Measurements from ENCODE around the gene RPS25.
"Not testable (repeated sequence)": the region's sequence is repeated elsewhere in the genome, so short reads cannot be mapped to it uniquely, and the experiment has no call there.

Gene RPS25

DNA sequence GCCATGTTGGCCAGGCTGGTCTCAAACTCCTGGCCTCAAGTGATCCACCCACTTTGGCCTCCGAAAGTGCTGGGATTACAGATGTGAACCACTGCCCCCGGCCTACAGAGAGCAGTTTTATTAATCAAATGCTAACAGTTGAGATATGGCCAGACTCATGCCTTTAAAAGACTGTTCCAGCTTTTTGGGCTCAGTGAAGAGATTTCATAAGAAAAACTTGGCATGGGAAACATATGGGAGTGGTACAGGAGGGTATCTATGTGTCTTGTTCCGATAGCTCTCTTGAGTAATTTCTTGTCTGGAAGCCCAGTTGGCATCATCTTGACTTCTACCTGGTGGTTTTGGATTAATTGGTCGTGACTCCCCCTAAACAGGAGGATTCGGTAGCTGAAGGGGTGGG, 20.7 kb upstream of the RPS25 start:
- no peak for DNase-seq (ENCODE audit: low read depth)

DNA sequence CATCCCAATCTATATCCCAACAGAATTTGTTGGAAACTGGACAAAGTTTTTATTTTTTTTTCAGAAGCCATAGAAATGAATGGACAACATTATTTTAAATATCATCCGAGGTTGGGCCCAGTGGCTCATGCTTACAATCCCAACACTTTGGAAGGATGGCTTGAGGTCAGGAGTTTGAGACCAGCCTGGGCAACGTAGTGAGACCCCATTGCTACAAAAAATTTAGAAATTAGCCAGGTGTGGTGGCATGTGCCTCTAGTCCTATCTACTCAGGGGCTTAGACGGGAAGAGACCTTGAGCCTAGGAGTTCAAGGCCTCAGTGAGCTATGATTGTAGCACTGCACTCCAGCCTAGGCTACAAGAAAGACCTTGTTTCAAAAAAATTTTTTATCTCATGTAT, 16.7 kb upstream of the RPS25 start:
- DNase-seq (ENCODE audit: low read depth), result no peak

DNA sequence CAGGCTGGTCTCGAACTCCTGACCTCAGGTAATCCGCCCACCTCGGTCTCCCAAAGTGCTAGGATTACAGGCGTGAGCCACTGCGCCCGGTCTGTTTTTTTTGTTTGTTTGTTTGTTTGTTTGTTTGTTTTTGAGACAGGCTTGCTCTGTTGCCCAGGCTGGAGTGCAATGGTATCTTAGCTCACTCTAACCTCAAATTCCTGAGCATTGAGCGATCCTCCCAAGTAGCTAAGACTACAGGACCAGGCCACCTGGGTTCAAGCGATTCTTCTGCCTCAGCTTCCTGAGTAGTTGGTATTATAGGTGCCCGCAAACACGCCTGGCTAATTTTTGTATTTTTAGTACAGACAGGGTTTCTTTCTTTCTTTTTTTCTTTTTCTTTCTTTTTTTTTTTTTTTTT, 15.3 kb upstream of the RPS25 start:
- DNase-seq (ENCODE audit: low read depth), result peak; percentile 40

DNA sequence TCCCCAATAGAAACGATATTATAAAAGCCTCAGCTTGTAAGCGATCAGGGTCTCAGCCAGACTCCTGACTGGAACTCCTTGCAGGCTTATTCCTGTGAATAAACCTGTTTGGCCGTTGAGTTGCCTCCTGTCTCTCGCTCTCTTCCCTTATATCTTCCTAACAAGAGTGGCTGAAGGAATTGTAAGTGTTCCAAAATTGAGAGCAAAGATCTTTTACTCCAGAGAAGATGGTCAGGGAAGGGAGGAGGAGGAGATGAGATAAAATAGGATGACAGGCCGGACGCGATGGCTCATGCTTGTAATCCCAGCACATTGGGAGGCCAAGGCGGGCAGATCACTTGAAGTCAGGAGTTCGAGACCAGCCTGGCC, 13.8 kb upstream of the RPS25 start:
- no peak for DNase-seq (ENCODE audit: low read depth)

DNA sequence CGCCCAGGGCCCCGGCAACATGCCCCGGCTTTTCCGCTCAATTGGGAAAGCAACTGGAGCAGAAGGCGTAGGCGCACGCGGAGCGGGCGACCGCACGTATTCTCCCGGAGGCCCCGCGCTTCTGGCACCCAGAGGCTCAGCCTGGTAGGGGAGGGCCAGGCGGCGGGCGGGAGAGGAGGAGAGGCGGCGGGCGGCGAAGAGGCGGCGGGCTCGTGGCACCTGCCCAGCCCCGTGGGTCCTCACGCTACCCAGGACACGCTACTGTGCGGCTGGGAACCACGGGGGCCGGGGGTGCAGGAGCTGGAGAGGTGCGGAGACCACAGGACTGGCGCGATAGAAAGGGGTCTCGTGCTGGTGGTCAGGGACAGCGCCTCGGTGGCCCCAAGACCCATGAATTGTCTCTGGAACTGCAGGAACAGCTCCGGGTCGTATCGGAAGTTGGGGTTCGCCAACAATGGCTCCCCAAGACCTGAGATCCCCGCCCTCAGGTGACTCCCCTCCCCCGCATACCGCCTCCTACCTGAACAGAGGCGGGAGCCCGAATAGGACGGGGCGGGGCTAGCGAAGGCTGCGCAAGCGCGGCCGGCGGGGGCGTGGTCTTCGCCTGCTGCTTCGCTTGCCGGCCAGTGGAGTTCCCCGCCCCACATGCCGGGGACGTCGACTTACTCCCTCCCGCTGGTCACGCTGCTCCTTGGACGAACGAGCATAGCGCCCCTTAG, 12.3 kb upstream of the RPS25 start, which contains the start of gene SLC37A4:
Gene SLC37A4 (minus strand): TSS at position 549 of the 719 bp plus-strand sequence.
- DNase-seq (ENCODE audit: low read depth), result peak; percentile 98

DNA sequence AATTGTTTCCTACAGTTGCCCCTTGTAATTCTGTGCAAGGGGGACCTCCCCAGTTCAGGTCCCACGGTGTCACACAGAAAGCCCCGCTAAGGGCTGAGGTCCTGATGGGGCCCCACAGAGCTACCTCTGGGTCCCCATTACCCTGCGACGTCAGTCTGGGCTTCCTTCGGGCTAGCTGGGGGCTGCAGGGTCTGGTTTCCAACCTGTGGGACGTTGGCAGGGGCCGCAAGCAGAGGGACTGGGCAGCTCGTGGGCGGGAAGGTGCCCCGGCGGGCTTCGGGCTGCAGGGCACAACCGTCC, 11.8 kb upstream of the RPS25 start:
- DNase-seq (ENCODE audit: low read depth), result no peak

DNA sequence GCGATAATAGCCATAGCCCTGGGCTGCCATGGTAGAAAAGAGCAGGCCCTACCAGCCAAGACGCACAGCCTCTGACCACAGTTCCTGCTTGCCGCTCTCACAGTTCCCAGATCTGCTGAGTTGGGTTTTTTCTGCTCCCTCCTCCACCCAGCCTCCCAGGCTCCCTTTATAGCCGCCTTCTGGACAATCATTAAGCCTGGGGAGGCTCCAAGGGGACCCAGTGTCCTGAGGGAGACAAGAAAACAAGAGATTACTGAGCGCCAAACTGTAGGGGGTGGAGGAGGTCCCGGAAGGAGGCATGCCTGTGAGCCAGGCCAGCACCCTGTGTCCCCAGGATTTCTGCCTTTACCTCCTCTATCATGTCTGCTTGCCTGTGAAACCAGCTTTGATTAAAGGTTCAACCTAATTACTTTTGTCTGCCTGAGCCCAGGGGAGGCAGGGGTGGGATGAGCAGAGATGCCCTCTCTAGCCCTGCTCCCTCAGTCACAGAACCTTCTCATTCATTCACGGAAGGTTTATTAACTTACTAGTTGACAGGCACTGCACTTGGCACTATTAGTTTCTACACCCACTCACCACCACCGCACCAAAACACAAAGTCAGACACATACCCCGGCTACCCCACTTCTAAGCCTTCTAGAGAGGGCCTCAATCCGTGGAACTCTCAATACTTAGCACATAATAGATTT, 11.3 kb upstream of the RPS25 start:
- no peak for DNase-seq (ENCODE audit: low read depth)

DNA sequence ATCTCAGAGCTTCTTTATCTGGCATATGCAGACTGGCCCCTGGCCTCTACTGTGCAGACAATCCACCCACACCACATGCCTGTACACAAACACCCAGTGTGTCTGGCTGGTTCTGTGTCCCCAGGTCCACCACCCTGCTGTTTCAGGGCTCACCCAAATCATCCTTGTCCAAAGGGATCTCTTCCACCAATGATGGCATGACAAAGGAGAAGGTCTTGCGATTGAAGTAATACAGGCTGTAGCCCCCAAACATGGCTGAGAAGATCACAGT, 10.9 kb upstream of the RPS25 start:
- DNase-seq (ENCODE audit: low read depth), result no peak

DNA sequence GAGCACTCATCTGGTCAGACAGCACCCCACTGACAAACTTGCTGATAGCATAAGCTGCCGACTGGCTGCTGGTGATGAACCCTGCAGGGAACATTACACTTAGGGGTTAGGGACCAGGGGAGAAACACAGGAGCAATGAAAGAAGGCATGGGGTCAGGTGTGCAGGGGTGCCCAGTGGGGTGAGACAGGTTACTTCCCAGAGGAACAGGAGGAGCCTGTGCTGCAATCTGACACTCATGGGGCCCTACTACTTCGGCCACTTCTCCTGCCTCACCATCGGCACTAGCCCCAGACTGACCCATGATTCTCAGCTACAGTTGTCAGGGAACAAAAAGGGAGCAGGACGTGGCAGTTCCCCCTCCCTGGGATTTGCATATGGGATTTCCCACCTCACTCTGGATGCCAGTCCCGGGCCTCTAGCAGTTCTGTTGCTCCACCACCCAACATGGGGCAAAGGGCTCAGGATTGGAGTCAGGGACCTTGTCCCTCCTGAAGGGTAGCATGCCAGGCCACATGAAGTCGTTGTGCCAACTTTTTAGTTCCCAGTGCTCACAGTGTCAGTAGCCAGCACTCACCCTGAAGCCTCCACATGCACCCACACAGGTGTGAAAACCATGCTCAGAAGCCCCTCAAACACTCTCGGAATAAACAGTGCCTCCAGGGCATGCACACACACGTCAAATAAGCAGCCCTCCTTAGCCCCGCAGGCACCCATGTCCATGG, 10.4 kb upstream of the RPS25 start:
- no peak for DNase-seq (ENCODE audit: low read depth)

DNA sequence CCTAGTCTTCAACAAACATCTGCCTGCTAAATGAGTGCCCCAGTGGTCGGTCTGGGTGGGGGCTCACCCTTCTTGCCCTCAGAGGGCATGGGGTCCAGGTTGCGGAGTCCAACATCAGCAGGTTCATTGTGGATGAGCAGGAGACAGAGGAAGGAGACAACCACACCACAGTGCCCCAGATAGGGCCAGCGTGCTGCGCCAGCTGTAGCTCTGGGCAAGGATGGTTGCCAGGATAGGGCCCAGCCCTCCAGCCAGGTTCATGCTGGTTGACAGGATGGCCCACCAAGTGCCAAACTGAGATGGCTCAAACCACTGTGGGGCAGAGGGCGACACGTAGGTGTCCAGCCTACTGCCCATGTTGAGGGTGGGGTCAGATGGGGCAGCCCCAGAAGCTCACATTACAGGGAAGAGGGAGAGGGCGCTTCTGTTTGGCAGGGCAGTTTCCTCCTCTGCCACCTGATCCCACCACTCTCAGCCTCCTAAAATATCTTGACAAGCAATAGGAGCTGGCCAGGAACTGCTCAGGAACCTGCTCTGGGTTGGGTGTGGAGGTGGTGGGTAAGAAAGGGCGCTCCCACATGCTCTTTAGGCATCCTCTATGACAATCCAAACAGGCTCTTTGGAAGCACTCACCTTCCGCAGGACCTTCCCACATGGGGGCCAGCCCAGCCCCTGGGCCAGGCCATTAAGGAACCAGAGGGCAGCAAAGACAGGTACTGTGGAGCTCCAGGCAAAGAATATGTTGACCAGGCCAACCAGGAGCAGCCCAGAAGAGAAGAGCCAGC, 9.6 kb upstream of the RPS25 start:
- DNase-seq (ENCODE audit: low read depth), result no peak

DNA sequence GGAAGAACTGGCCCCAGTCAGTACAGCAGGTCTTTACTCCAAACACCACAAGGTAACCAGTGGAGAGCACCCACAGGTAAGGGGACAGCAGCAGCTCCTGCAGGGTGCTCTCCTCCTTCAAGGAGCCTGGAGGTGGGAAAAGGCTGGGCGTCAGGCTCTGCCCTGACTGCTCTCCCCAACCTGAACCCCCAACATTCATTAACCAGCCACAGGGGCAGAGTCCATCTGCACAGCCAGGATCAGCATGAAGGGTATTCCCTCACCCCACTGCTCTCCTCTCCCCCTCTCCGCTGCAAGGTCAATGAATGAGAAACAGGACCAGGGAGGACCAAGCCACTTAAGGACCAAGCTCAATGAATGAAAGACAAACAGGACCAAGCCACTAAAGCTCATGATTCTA, 8.8 kb upstream of the RPS25 start:
- DNase-seq (ENCODE audit: low read depth), result no peak

DNA sequence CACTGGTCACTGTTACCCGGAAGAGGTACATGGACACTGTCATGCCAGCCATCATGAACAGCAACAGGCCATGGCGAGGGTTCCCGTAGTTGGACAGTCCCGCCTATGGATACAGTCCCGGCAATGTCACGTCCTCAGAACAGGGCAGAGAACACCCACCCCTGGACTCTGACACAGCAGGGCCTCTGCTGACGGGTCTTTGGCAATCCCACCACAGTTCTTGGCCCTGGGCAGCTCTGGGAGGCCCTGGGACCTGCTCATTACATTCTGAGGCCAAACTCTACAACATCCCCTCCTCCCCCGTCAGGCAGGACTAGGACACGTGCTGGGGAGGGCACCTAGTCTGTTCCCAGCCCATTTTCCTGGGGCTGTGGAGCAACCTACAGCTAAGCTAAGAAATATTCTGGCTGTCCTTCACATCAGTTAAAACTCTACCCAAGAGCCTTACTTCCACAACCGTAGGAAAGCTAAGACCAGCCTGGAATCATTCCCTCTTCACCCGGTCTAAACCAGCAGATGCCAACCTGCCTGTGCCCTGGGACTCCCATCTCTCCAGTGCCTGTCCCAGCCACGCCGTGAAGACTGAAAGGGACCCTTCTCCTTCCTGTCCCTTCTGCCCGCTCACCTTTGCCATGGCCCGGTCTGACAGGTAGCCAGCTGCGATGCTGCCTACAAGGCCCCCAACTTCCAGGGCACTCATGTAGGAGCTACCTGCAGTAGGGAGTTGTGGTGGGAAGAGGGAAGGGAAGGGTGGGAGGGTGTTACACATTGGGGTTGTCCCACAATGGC, 8.0 kb upstream of the RPS25 start:
- no peak for DNase-seq (ENCODE audit: low read depth)

DNA sequence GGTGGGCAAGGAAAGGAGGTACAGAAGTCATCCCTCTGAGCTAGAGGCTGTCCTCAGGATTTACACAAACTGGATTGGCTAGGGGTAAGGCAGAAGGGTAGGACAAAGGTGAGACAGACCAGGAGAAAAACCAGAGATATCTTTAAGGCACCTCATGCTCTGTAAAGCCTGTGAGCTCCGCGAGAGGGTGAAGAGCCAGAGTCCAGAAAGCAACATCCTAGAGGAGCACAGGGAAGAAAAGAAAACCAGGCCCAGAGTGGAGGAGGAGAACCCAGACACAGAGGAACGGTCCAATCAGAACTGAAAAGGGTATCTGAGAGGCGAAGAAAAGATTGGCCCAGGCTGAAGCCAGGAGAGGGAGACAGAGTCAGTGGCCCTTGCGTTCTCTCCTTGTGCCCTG, 7.4 kb upstream of the RPS25 start:
- no peak for DNase-seq (ENCODE audit: low read depth)

DNA sequence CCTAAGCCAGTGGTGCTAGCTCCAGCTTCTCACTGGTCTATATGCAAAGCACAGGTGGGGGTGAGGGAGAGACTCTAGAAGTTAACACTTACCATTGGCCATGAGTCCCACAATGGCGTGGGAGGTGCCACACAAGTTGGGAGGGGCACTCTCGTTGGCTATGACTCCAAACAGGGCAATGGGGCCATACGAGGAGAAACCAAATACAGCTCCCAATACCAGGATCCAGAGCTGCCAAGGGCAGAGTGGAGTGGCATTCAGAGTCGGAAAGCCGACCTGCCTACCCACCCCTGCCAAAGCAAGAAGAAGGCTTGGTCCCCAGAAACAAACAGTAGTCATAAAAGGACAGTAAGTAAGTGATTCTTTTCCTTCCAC, 6.9 kb upstream of the RPS25 start:
- no peak for DNase-seq (ENCODE audit: low read depth)

DNA sequence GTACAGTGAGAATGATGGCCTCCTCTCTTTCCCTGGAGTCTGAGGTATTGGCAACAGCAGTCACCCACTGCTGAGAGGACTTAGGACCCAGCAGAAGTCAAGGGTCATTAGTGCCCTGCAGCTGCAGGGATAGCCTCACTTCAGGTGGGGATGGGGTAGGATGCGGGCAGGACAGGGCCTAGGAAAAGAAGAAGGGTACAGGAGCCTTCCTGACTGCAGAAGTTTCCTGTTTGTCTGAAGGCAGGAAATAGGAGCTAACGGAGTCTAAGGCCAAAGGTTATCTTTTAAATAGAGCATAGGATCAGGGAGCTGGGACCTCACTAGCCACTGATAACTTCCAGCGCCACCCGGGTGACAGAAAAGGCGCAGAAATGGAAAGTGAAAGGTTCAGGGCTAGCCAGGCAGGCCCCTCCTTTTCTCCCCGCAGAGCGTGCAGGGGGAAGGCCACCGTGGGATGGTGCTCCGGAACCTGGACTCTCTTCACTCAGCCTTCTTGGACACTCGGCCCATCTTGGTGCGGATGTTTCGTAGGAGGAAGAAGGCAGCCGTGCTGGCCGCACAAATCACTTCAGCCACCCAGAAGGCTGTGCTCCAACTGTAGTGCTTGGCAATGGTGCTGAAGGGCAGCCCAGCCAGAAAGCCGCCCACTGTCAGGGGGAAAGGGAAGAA, 6.4 kb upstream of the RPS25 start:
- DNase-seq (ENCODE audit: low read depth), result no peak

DNA sequence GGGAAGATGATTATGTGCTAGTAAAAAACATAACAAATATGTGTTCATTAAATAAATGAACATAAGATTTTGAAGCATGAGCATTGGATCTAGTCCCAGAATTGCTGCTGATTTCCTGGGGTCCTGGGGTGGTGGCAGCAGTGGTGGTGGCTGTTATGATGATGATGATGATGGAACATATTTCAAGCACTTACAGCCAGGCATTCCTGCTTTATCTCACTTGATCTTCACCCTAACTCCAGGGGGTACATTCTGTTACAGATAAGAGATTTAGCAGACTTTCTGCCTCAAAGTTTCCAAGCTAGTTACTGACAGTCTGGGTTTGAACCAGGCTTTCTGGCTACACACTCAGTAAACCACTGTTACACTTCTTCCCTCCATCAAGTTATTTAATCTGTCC, 5.6 kb upstream of the RPS25 start:
- DNase-seq (ENCODE audit: low read depth), result no peak

DNA sequence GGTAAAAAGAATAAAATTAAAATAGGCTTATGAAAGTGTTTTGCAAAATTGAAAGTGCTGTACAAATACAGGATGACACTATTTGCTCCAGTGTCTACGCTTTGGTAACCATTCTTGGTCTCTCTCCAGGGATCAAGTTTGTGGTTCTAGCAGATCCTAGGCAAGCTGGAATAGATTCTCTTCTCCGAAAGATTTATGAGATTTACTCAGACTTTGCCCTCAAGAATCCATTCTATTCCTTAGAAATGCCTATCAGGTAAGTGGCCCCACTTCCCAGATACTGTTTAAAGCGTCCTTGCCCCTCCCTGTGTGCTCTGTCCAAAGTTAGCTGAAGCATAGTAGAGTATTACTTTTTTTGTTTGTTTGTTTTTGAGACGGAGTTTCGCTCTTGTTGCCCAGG, 3.5 kb upstream of the RPS25 start:
- DNase-seq (ENCODE audit: low read depth), result no peak

DNA sequence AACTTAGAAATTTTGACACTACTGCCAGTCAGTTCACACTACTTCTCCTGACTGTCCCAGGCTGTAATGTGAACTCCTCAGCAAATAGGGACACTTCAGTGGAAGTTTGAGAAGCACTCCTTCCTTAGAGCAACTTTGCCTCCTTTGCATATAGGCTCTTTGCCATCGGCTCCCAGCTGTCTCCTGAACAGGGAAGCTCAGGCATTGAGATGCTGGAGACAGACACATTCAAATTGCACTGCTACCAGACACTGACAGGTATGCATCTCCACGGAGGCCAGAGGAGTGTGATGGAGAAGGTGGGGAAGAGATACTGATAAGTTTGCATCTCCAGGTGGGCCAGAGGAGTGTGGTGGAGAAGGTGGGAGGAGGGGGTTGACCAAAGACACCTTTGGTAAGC, 1.9 kb upstream of the RPS25 start:
- no peak for DNase-seq (ENCODE audit: low read depth)

DNA sequence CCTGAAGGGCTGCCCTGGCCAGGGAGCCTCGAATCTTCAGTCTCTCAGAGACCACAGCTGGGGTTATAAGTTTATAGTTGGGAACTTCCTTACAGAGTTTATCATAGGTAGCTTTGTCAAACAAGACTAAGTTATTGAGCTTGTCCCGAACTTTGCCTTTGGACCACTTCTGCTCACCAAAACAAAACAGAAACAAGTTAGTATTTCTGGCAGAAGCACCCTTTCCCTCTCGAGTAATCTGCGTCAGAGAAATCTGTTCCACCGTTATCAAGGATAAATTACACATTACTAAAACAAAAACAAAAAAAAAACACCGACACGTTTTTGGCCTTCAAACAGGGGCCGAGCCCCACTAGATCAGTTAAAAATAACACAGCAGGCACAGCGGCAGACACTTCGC, 766 bp downstream of the RPS25 start:
- not testable (repeated sequence) for DNase-seq (ENCODE audit: low read depth)

DNA sequence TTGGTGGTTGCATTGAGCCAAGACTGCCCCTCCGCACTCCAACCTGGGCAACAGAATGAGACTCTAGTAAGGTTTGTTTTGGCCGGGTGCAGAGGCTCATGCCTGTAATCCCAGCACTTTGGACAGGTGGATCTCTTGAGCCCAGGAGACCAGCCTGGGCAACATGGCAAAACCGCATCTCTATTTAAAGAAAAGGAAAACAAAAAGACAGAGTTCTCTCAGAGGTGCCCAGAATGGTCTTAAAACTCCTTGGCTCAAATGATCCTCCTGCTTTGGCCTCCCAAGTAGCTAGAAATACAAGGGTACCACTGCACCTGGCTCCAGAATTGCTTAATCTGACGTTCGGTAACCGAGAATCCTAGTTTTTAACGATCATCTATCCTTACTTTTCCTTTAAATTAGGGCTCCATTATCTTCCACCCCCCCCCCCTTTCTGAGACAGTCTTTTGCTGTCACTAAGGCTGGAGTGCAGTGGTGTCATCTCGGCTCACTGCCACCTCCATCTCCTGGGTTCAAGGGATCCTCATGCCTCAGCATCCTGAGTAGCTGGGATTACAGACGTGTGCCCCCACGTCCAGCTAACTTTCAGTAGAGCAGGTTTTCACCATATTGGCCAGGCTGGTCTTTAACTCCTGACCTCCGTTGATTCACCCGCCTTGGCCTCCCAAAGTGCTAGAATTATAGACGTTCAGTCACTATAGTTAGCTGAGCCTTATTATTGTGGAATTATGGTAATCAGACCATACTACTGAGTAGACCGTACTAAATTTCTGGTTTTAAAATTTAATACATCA, 1.7 kb downstream of the RPS25 start:
- no peak for DNase-seq (ENCODE audit: low read depth)

DNA sequence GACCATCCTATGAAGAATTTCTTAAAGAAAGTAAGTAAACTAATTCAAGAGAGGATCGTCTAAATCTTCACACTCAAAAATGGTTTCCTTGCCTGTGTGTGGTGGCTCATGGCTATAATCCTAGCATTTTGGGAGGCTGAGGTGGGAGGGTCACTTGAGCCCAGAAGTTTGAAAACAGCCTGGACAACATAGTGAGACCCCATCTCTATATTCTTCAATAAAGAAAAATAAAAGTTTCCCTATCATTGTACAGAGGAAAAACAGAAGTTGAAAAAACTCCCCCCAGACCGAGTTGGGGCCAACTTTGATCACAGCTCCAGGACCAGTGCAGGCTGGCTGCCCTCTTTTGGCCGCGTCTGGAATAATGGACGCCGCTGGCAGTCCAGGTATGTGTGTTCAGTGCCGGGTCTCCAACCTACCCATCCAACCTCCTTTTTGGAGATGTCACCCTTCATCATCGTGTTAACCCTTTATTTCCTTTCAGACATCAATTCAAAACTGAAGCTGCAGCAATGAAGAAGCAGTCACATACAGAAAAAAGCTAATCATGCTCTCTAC, 3.0 kb downstream of the RPS25 start:
- DNase-seq (ENCODE audit: low read depth), result peak; percentile 43

All from ELR (cell line).